GM12801 (cell line): ENCODE data around the gene DDX6.

Source experiments
- TF ChIP-seq, protein P1 (sequence below): IDR thresholded peaks from one replicate; pipeline ENCODE4 v1.5.1; 2011; ENCODE audit warnings: control low read depth; ENCODE audit not compliant: insufficient read length; ENCODE audit errors: extremely low read depth

The DDX6 gene

DNA sequence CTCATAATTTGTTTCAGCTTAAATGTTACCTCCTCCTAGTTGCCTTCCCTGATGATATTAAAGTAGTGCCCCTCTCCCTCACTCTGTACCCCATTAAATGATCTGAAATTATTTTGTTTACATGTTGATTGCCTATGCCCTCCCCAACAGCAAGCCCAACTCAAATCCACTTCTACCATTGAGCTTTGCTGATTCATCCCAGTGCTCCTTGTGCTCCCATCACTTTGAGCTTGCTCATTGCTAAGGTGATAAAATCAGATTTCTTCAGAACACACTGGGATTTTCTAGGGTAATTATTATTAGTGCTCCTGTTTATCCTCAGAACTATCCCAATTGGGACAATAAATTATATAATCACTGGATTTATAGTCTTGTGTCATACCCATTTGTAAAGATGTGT lies 8.4 kb upstream of the DDX6 start:
- TF ChIP-seq, protein P1, sequence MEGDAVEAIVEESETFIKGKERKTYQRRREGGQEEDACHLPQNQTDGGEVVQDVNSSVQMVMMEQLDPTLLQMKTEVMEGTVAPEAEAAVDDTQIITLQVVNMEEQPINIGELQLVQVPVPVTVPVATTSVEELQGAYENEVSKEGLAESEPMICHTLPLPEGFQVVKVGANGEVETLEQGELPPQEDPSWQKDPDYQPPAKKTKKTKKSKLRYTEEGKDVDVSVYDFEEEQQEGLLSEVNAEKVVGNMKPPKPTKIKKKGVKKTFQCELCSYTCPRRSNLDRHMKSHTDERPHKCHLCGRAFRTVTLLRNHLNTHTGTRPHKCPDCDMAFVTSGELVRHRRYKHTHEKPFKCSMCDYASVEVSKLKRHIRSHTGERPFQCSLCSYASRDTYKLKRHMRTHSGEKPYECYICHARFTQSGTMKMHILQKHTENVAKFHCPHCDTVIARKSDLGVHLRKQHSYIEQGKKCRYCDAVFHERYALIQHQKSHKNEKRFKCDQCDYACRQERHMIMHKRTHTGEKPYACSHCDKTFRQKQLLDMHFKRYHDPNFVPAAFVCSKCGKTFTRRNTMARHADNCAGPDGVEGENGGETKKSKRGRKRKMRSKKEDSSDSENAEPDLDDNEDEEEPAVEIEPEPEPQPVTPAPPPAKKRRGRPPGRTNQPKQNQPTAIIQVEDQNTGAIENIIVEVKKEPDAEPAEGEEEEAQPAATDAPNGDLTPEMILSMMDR: no peak

DNA sequence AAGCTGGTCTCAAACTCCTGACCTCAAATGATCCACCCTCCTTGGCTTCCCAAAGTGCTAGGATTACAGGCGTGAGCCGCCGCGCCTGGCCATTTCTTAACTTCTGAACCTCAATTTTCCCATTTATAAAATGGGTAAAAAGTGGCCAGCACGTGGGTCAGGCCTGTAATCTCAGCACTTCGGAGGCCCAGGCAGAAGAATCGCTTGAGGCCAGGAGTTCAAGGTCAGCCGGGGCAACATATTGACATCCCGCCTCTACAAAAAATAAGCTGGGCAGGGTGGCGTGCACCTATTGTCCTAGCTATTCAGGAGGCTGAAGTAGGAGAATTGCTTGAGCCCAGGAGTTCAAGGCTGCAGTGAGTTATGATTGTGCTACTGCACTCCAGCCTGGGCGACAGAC lies 6.5 kb upstream of the DDX6 start:
- TF ChIP-seq, protein P1: no peak

DNA sequence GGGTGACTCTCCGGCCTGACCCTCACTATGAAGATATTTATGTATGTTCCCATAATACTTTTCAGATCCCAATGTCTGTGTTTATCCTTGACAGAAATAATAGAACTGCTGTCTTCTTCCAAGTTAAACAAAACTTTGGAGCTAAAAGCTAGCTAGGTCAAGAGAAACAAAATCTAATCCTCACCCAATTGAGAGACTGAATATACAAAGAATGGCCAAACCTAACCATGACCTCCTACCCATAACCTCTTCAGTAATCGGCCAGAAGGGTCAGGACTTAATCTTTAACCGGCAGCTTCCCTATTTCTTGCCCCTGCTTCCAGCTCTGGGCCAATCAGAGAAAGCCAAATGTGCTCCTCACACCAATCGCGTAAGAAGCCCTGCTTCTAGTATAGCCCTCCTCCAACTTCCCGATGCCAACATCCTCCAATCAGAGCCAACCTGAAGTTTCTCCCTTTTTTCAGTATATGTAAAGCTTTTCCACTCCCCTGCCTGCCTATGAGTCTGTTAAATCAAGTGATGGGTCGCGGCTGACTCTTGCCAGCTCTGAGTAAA lies 1.7 kb upstream of the DDX6 start:
- TF ChIP-seq, protein P1: no peak

DNA sequence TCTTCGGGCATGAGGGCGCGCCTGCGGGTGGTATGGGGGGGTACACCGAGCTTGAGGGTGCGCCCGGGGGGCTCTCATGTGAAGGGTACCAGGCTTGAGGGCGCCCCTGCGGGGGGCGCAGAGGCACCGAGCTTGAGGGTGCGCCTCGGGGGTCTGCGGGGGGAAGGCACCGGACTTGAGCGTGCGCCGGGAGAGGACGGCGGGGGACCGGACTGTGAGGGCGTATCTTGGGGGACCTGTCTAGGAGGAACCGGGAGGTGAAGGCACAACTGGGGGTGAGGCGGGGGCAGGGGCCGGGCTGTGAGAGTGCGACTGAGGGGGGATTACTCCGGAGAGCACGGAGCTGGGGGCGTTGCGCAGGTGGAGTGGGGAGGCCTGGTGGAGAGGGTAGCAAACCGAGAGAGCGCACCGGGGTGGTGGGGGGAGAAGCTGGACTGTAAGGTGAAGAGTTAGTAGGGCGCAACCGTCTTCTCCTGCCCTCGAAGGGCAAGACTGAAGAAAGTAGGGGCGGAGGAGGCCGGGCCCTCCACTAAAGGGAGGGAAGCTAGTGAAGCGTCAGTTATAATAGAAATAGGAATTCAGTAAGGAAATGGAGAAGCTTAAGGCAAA lies 1.1 kb upstream of the DDX6 start:
- TF ChIP-seq, protein P1: no peak

DNA sequence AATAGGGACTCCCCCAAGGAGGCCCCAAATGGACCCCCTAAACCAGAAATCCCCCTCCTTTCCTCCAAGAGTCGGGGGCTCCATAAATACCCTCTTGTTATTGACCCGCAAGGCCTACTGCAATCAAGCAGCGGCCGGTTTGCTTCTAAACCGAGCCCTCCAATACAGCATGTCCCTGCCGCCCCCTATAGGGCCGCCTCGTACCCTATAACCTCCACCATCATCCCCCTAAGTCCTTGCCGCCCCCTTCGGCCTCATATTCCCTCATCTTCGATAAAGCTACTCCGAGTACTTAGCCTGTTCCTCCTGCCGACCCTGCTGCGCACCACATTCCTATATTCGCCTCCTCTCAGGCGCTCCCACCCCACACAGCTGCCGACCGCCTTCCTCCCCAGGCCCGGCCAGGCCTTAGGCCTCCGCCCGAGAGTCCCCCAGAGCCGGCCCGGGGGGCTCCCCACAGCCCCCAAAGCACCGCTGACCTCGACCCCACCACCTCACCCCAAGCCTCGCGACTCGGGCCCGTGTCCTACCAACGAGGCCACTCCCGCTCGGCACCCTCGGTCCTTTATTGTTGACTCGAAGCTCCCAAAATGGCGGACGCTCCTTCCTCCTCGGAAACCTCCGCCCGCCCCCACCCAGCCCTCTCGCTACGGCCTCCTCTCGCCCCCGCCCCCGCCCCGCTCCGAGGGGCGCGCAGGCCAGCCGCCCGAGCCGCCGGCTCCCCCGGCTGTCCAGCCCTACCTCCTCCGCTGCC lies 430 bp downstream of the DDX6 start:
- TF ChIP-seq, protein P1: no peak

DNA sequence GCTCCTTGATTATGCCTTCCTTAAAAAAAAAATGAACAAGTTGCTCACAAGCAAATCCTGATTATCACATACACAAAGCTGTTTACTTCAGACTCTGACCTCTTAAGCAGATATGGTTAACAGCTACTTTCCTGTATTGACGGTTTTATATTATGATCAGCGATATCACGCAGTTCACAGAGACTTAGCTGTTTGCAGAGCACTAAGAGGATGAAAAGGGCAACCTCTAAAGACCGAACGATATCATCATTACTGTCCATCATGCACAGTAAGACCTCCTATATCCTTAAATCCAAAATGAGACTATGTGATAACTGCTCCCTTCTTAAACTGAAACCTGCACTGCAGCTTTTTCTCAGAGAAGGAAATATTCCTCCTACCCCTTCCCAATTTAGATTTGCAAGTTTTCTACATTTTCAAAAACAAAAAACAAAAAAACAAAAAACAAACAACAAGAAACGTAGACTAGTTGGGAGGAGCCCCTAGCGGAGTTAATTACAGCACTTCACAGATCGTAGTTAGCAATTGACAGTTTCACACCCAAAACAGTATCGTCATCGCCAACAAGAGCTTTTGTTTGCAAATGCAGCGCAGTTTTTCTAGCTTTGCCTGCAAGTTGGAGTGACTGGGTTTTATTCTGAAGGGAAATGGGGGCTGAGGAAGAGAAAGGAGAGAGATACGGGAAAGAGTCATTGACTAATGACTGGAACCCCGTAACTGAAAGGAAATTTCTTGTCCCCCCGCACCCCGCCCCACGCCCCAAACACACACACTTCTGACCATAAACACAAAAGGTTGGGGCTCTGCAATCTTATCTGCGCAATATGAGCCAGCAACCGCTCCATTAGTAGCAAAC lies 1.2 kb downstream of the DDX6 start:
- TF ChIP-seq, protein P1: no peak

DNA sequence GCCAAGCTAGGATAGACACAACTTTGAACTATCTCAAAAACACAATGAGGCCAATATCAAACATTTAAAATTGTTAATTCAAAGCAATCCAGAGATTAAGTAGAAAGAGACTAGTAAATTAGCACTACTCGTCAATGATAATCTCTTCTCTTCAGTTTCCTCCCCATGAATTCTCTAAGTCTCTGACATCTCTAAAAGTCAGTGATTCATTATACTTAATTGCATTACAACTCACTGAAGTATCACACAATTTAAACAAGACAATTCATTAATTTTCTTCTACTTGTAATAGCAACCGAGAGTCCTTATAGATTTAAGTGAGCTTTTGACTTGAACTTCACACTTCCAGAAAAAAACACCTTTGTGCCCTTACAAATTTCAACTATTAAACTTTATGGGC lies 4.3 kb downstream of the DDX6 start:
- TF ChIP-seq, protein P1: no peak
